Keratinocyte (primary cell): ENCODE data around the gene SPATS2. TPM values are rescaled to one million over a fixed set of nuclear protein-coding genes. Genes with fewer than 3 reads are reported as not detected.

Source experiments
- DNase-seq: peaks from one replicate; pipeline ENCODE4 v3.0.0-alpha.2; 2011; ENCODE audit warnings: low read depth, missing footprints, low spot score
- FAIRE-seq: peaks from 2 replicates; lab custom pipeline; 2011; peaks lifted over from hg19 to GRCh38; lab: Jason Lieb, UNC
- H2AFZ ChIP-seq: 2 replicates; pipeline ENCODE4 v1.6.0; 2012; ENCODE audit warnings: low read length, control low read depth, inconsistent platforms; ENCODE audit not compliant: control insufficient read depth
- H3K27ac ChIP-seq: 2 replicates; pipeline ENCODE4 v1.5.1; 2011; ENCODE audit warnings: low read length; ENCODE audit not compliant: control insufficient read depth, insufficient read depth
- H3K27me3 ChIP-seq: 3 replicates; pipeline ENCODE4 v1.6.0; 2011; ENCODE audit warnings: low read length; ENCODE audit not compliant: control insufficient read depth, insufficient read depth; ENCODE audit errors: extremely low read depth
- H3K36me3 ChIP-seq, 2 experiments: 2 replicates in 1 of 2; 3 replicates in 1 of 2; pipeline ENCODE4 v1.5.1; 2011; ENCODE audit warnings: low read length in 2 of 2, mild to moderate bottlenecking in 1 of 2; ENCODE audit not compliant: control insufficient read depth in 2 of 2, insufficient read depth in 2 of 2; ENCODE audit errors: extremely low read depth in 1 of 2
- H3K4me1 ChIP-seq: 3 replicates; pipeline ENCODE4 v1.5.1; 2011; ENCODE audit warnings: low read length; ENCODE audit not compliant: control insufficient read depth, insufficient read depth; ENCODE audit errors: extremely low read depth
- H3K4me2 ChIP-seq: 3 replicates; pipeline ENCODE4 v1.6.0; 2011; ENCODE audit warnings: low read depth, low read length; ENCODE audit not compliant: control insufficient read depth, insufficient read depth; ENCODE audit errors: extremely low read depth
- H3K4me3 ChIP-seq, 3 experiments: fragments of 200-600 bp in 1 of 3; sonication (generic) in 1 of 3; 2 replicates in 2 of 3; 3 replicates in 1 of 3; pipeline ENCODE4 v1.5.1; 2011 to 2016; ENCODE audit warnings: low read length in 3 of 3, mild to moderate bottlenecking in 3 of 3, control low read depth in 2 of 3, inconsistent platforms in 1 of 3, low read depth in 1 of 3, mixed read lengths in 1 of 3, mixed run types in 1 of 3, moderate library complexity in 1 of 3; ENCODE audit not compliant: control insufficient read depth in 2 of 3, insufficient read depth in 2 of 3; ENCODE audit errors: extremely low read depth in 1 of 3
- H3K79me2 ChIP-seq: 2 replicates; pipeline ENCODE4 v1.6.0; 2012; ENCODE audit warnings: low read length; ENCODE audit not compliant: control insufficient read depth, insufficient read depth
- H3K9ac ChIP-seq: 3 replicates; pipeline ENCODE4 v1.6.0; 2011; ENCODE audit warnings: low read length; ENCODE audit not compliant: control insufficient read depth, insufficient read depth; ENCODE audit errors: extremely low read depth
- H3K9me1 ChIP-seq: 3 replicates; pipeline ENCODE4 v1.6.0; 2011; ENCODE audit warnings: low read length; ENCODE audit not compliant: control insufficient read depth, insufficient read depth; ENCODE audit errors: extremely low read depth
- H3K9me3 ChIP-seq: 2 replicates; pipeline ENCODE4 v1.5.1; 2012; ENCODE audit warnings: low read depth, low read length; ENCODE audit not compliant: control insufficient read depth
- H4K20me1 ChIP-seq: 3 replicates; pipeline ENCODE4 v1.6.0; 2011; ENCODE audit warnings: low read length; ENCODE audit not compliant: control insufficient read depth, insufficient read depth; ENCODE audit errors: extremely low read depth
- EZH2 ChIP-seq: IDR thresholded peaks from one replicate; pipeline ENCODE4 v1.6.1; 2012; ENCODE audit warnings: inconsistent platforms, mild to moderate bottlenecking, low read length, moderate library complexity
- dilution Hi-C: fragments of 300-500 bp; cut with MboI; formaldehyde crosslinking; loops from one replicate; pipeline ENCODE4 v1.7.0; 2020; ENCODE audit warnings: low sequenced_read_pairs; ENCODE audit not compliant: extremely low pct_ligation_motif_present
- polyA plus RNA-seq, 5 experiments: library from polyadenylated mRNA; depleted of rRNA in 3 of 5; stranded (reverse) in 3 of 5; stranded (forward) in 1 of 5; unstranded in 1 of 5; fragments of >200 nt; gene quantifications; 1 replicate in 1 of 5; 2 replicates in 3 of 5; 3 replicates in 1 of 5; pipeline versions ENCODE4 v1.2.1 to v1.2.3, GENCODE V29; 2011 to 2012; ENCODE audit warnings: missing spikeins in 2 of 5, low read depth in 1 of 5, low replicate concordance in 1 of 5
- TF ChIP-seq, protein P1 (sequence below), 3 experiments: IDR thresholded peaks in 1 of 3; conservative IDR thresholded peaks in 1 of 3; optimal IDR thresholded peaks in 1 of 3; 2 replicates in 2 of 3; 3 replicates in 1 of 3; pipeline versions ENCODE3 to v1.5.1; 2011; ENCODE audit warnings: low read length in 3 of 3, mild to moderate bottlenecking in 3 of 3, moderate library complexity in 2 of 3, control low read depth in 1 of 3, inconsistent platforms in 1 of 3; ENCODE audit not compliant: insufficient read depth in 2 of 3; ENCODE audit errors: extremely low read depth in 1 of 3

Gene SPATS2
- polyA plus RNA-seq, 1 donor (not counting 4 experiments of a cell fraction or from before 2014, with no cell fraction given) = 47.9 TPM

DNA sequence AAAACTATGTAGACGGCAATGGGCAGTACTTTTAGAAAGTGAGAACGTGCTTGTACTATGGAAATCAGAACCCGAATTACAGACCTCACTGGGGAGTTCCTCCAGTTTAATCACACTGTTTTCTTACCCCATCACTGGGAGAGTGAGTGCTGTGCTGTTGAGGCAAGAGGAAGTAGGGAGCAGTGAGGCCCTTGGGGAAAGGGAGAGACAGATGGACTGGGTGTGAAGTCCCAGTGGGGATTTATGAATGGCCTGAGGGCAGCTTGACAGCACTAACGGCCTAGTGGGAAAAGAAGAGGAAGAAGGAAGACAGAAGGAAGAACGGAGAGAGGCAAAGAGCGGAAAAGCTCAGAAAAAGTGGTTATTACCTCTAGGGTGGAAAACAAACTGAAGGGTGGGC lies 195.0 kb downstream of the SPATS2 start:
- TF ChIP-seq, protein P1, sequence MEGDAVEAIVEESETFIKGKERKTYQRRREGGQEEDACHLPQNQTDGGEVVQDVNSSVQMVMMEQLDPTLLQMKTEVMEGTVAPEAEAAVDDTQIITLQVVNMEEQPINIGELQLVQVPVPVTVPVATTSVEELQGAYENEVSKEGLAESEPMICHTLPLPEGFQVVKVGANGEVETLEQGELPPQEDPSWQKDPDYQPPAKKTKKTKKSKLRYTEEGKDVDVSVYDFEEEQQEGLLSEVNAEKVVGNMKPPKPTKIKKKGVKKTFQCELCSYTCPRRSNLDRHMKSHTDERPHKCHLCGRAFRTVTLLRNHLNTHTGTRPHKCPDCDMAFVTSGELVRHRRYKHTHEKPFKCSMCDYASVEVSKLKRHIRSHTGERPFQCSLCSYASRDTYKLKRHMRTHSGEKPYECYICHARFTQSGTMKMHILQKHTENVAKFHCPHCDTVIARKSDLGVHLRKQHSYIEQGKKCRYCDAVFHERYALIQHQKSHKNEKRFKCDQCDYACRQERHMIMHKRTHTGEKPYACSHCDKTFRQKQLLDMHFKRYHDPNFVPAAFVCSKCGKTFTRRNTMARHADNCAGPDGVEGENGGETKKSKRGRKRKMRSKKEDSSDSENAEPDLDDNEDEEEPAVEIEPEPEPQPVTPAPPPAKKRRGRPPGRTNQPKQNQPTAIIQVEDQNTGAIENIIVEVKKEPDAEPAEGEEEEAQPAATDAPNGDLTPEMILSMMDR (optimal IDR thresholded peaks at IDR 0.05 in 1 of 3, IDR thresholded peaks at IDR 0.05 in 1 of 3, conservative IDR thresholded peaks at IDR 0.05 in 1 of 3; ENCODE audit: extremely low read depth in 1 of 3, insufficient read depth in 2 of 3, low read length in 3 of 3) = no peak
- TF ChIP-seq EZH2 = no peak
- no peak for DNase-seq
- H3K79me2 ChIP-seq = peaks cover 15% of the 10 kb centered on the region
- H4K20me1 ChIP-seq = no peaks in the 10 kb centered on the region
- H3K9me3 ChIP-seq = no peaks in the 10 kb centered on the region
- no peak overlapping the region for H3K4me3 ChIP-seq
- dilution Hi-C loops = no loop called here
- FAIRE-seq = no peak
- H3K4me1 ChIP-seq = peaks cover 7% of the 10 kb centered on the region
- H3K36me3 ChIP-seq = peaks cover 41 to 44% of the 10 kb centered on the region in 2 experiments
- H3K9me1 ChIP-seq = no peaks in the 10 kb centered on the region
- no peak overlapping the region for H2AFZ ChIP-seq
- H3K9ac ChIP-seq = no peak overlapping the region
- no peak overlapping the region for H3K27ac ChIP-seq
- no peak overlapping the region for H3K4me2 ChIP-seq
- no peaks in the 10 kb centered on the region for H3K27me3 ChIP-seq

DNA sequence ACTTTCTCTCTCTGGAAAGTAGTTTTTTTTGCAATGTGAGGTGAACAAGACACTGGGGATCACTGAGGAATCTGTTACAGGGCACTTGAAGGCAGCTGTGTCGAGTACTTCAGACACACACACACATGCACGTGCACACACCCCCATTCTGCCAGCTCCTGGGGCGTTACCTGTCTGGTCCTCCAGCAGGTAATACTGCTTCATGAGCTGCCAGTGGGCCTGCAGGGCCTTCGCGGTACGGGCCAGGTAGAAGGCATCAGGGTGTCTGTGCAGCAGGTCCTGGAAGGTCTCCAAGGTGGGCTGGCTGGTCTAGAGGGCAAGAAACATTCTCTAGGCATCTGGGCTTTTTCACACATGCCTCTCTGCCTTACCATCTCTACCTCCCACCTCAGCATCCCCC lies 195.6 kb downstream of the SPATS2 start:
- Histone ChIP-seq H3K36me3 (peaks cover 41 to 43% of the 10 kb centered on the region in 2 experiments), H3K27ac (no peak overlapping the region), H2AFZ (no peak overlapping the region), H3K4me2 (no peak overlapping the region), H3K9me1 (no peaks in the 10 kb centered on the region), H3K79me2 (peaks cover 19% of the 10 kb centered on the region), H3K4me3 (no peak overlapping the region), H3K9me3 (no peaks in the 10 kb centered on the region), H3K9ac (no peak overlapping the region), H3K4me1 (peaks cover 7% of the 10 kb centered on the region), H3K27me3 (no peaks in the 10 kb centered on the region), H4K20me1 (no peaks in the 10 kb centered on the region)
- dilution Hi-C loops = no loop called here
- FAIRE-seq (no peak), DNase-seq (no peak)
- TF ChIP-seq EZH2 = no peak
- TF ChIP-seq, protein P1 (optimal IDR thresholded peaks at IDR 0.05 in 1 of 3, IDR thresholded peaks at IDR 0.05 in 1 of 3, conservative IDR thresholded peaks at IDR 0.05 in 1 of 3; ENCODE audit: extremely low read depth in 1 of 3, insufficient read depth in 2 of 3, low read length in 3 of 3) = no peak
